GM19397 (cell line): Measurements from ENCODE around the gene FOXL1.
"Not testable (repeated sequence)": the region's sequence is repeated elsewhere in the genome, so short reads cannot be mapped to it uniquely, and the experiment has no call there.

Experiments used
- ATAC-seq: cut with Tn5 transposase; IDR thresholded peaks from one replicate; pipeline ENCODE4 v1.9.1; 2021; ENCODE audit warnings: mild to moderate bottlenecking, moderate library complexity; ENCODE audit not compliant: unreplicated experiment

FOXL1 gene

DNA sequence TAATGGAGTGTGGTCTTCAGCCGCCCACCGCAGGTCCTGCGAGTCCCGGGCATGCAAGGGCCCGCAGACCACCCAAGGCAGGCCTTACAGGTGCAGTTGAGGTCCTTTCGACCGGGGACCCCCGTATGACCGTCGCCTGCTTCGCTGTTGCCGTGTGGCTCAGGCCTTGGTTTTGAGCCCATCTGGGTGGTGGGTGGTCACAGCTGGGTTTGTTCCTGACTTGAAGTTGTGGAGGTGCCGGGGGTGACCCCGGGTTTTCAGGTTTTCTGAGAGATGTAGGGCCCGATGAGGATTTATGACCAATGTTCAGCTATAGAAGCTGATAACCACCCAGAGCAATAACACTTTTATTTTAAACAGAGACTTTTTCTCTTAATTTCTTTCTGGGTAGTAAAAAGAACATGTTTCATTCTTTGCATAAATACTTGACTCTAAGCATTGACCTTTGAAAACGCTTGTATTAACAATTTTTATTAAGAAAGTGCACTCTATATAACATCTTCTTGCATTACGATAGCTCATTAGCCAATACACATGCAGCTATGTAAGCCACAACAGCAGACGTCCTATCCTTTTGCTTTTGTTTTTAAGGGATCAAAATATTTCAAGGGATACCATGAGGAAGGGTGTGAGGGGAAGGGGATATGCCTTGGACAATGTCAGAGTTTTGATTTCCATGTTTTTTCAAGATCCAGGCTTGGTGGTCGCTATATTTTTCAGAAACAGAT, 1.9 kb downstream of the FOXL1 start:
- ATAC-seq: no peak

GRCh38 chr16:86580791-86581170, 2.4 kb downstream of the FOXL1 start:
- no peak for ATAC-seq

- ATAC-seq: no peak
Measured at GRCh38 chr16:86581458-86581857, 3.1 kb downstream of the FOXL1 start.

DNA sequence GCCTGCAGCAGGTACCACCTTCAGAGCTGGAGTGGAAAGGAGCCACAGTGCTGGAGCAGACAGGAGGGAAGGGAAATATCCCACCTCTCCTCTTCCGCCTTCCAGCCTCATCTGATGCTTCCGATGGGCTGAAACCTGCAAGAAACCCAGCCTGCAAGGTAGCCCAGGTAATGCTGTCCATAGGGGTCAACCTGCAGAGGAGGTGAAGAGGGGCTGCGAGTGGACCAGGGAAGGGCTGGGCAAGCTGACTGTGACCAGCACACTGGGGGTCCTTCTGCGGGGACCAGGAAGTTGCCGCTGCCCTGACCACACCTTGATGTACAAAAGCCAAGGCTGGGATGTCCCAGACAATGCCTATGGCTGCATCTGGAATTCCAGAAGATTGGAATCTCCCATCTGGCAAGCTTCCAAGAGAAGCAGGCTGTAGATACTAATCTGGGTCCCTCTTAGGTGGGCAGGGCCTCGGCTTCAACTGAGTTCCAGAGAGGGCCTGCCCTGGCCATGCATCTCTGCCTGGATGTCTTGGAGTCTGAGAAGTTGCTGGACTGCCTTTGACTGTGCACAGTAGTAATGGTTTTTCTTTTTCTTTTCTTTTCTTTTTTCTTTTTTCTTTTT, 5.8 kb downstream of the FOXL1 start:
- ATAC-seq: no peak

DNA sequence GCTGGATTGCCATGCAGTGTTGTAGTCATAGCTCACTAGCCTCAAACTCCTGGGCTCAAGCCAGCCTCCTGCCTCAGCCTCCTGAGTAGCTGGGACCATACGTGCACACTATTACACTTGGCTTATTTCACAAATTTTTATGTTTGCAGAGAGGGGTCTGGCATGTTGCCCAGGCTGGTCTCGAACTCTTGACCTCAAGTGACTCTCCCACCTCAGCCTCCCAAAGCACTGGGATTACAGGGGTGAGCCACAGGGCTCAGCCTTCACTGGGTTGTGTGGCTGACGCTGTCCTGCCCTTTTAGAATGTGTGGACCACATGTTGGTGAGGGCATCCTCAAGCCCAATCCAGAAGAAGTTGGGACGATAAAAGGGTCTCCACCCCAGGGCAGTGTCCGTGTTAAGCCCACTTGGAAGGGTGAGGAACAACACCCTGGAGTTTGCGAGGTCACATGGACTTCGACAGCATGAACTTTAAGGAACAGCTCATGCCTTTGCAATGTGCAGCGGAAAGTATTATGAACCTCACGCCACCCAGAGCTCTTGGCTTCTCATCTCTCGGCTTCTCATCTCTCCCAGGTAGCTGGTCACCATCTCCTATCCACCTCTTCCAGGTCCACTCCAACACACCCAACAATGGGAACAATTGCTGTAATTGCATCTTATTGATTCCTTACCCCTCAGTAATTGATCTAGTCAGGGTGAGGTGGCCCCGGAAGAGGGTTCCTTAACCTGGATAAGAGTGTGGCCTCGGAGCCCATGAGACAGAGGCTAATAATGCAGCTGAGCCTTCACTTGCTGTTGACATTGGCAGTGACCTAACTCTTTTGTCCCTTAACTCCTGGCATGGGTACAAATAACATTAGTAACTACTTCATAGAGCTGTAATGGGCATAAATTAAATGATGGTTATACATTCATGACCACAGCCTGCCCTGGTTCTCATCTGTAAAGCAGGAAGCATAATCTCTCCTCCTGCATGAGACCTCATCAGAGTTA, 6.7 kb downstream of the FOXL1 start:
- ATAC-seq: no peak

- no peak for ATAC-seq
Measured at GRCh38 chr16:86585821-86586611, 7.7 kb downstream of the FOXL1 start.

DNA sequence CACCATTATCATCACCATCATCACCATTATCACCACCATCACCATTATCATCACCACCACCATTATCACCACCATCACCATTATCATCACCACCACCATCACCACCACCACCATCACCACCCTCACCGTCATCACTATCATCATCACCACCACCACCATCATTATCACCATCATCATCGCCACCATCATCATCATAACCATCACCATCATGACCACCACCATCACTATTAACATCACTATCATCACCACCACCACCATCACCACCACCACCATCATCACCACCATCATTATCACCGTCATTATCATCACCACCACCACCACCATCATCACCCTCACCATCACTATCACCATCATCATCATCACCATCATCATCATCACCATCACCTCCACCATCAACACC, 9.1 kb downstream of the FOXL1 start:
- no peak for ATAC-seq

- not testable (repeated sequence) for ATAC-seq
Measured at GRCh38 chr16:86587955-86588354, 9.6 kb downstream of the FOXL1 start.

DNA sequence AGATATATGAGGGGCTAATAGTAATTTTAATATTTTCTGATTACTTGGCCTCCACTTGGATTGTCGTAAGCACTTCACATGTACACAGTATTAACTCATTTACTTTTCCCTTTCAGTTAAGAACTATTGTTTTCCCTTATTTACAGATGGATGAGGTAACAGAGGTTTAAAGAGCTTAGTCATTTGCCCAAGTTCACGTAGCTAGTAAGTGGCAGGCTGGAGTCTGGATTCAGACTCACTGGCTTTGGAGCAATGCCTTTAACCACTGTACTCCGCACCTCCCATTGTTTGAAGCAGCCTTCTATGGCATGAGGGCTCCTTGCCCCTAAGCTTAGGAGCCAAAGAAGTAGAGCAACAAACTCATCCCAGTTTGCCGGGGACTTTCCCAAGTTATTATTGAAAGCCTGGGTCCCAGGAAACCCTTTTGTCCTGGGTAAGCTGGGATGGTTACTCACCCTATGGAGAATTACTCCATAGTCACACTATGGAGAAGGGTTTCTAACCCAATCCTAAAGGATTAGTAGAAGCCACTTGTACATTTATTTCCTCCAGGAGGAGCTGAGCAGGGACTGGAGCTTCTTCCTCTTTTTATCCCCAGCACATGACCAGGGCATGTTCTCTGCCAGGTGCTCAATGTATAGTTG, 12.3 kb downstream of the FOXL1 start:
- no peak for ATAC-seq

DNA sequence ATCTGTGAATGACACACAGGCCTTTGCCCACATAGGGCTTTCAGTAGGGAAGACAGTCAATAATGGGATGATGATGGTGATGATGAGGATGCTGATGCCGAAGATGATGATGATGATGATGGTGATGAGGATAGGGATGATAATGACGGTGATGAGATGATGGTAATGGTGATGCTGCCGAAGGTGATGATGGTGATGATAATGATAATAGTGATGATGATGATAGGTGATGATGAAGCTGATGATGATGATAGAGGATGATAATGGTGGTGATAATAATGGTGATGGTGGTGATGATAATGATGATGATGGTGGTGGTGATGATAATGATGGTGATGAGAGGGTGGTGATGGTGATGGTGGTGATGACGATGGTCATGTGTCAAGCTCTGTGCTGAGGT, 12.9 kb downstream of the FOXL1 start:
- ATAC-seq: no peak

GRCh38 chr16:86593913-86594620, 15.7 kb downstream of the FOXL1 start:
- no peak for ATAC-seq

DNA sequence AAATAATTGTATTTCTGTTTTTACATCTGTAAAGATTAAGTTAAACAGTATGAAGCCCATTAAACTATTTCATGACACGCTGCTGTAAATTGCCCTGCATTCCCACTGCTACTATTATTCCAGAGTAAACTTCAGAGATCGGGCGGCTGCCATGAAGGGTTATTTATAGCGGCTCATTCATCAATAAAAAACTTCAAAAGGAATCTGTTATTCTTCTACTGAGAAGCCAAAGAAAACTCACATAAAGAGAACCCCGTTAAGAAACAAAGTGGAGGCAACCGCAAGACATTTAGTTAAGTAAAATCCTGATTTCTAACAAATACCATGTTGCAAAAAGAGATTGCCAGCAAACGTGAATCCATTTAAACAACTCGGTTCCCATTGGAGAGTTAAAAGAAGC, 16.4 kb downstream of the FOXL1 start:
- no peak for ATAC-seq

- ATAC-seq: no peak
Measured at GRCh38 chr16:86595983-86596605, 17.7 kb downstream of the FOXL1 start.

DNA sequence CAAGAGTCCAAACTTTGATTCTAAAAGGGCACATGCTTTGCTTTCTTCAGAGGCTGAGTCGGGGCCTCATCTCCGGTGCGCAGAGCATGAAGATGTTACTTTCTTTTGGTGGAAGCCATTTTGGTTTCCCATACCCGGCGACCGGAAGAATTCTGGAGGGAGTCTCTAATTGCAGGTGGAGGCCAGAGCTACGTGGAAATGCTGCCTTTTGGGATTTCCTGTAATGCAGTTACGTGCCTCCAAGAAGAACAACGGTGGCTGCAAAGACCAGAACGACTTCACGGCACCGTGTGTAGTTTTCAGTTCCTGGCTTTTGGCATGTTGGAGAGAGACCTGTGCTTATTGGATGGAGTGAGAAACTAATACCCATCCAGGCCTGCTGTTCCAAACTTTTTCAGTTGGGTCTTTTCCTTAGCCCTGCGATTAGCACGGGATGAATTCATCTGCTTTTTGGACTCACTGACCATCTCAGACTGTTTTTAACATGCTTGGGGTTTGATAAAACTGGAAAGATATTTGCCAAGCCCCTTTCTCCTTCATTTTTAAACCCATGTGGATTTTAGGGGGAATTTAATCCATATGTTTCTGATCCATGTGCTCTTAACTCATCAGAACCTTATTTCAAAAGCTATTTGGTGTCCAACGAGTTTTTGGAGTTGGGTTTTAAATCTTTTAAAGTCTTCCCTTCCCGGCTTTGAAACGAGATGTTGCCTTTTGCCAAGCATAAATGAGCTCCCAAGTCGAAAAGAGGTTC, 19.0 kb downstream of the FOXL1 start:
- ATAC-seq: no peak

GRCh38 chr16:86597880-86598606, 19.7 kb downstream of the FOXL1 start:
- ATAC-seq: no peak

DNA sequence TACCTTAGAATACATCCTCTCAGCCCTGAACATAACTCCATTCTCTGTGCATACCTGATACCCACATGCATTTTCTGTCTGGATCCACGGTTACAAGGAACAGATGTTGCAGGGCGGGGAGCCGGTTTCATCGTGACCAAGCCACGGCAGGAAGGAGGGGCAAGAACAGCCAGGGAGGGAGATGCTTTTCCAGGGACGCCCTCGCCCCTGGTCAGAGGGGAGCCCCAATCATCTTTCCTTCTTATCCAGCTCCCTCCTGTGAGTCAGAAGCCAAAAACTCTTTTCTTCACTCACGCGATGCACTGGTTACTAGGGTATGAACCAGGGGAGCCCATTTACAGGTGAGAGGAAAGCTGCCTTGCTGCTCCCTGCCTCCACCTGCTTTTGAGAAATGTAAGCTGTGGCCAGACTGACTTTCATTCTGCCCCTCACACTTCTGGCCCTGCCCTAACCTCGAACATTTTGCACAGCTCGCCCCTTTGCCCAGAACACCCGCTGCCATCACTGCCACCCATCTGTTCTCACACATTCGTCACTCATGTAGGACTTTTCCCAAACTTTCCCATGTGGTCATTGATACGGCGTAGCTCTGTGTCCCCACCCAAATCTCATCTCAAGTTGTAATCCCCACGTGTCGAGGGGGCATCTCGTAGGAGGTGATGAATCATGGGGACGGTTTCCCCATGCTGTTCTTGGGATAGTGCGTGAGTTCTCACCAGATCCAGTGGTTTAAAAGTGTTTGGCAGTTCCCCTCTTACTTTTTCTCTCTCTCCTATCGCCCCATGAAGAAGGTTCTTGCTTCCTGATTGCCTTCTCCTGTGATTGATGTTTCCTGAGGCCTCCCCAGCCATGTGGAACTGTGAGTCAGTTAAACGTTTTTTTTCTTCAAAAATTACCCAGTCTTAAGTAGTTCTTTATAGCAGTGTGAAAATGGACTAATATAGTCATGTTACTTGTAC, 20.5 kb downstream of the FOXL1 start:
- ATAC-seq: no peak

GRCh38 chr16:86601356-86601755, 23.0 kb downstream of the FOXL1 start:
- ATAC-seq: no peak
